HTR-8/SVneo (cell line): Measurements from ENCODE around the gene RIPOR2.

Experiments
- DNase-seq: peaks from one replicate; pipeline ENCODE4 v3.0.0; 2011; ENCODE audit warnings: low spot score, mixed read lengths; ENCODE audit not compliant: insufficient read length
- FAIRE-seq: peaks from 2 replicates; lab custom pipeline; 2011; peaks lifted over from hg19 to GRCh38; lab: Jason Lieb, UNC

Gene RIPOR2

DNA sequence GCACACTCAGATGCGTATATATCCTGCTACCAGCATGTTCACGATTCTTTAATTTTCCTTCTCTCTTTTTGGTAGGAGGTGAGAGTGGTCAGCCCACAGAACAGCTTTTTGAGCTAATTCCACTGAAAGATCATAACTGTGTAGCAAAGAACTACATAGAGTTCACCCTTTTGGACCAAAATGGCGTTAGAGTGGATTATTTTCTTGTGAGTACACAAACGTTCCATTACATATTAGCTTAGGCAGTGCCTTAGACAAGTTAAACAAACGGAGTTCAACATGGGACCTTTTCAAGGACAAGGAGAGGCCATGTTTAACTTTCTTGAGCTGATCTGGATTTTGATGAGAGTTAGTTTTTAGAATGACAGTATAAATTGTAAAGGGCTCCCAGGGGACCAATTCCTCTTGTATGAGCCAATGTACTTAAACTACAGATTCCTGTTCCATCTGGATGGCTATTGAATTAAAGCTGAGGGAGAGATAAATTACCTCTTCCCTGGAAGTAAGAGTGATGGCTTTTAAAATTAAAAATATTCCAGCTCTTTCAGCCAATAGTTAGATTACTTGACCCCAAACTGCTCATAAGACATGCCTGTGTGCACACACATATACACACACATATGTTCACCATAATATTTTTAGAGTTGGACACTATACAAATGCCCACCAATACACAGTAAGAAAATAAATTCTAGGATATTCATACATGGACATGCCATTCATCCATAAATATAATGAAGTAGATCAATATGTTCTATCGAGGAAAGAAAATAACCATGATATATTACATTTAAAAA, 111.4 kb downstream of the RIPOR2 start:
- FAIRE-seq (no peak), DNase-seq (no peak)

GRCh38 chr6:24823185-24823584, 112.6 kb downstream of the RIPOR2 start:
- no peak for DNase-seq
- no peak for FAIRE-seq

DNA sequence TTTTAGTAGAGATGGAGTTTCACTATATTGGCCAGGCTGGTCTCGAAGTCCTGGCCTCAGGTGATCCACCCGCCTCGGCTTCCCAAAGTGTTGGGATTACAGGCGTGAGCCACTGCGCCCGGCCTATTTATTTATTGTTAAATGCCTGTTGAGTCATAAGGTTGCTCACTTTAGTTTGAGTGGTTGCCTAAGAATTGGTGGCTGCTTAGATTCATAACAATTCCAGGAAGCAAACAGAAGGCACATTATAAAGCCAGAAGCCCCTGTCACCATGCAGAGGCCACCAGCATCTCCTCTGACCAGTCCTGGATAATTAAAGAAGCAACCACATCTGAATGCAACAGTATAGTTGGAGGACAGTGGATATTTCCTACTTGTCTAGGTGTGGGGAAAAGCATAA, 113.1 kb downstream of the RIPOR2 start:
- DNase-seq (no peak), FAIRE-seq (no peak)

DNA sequence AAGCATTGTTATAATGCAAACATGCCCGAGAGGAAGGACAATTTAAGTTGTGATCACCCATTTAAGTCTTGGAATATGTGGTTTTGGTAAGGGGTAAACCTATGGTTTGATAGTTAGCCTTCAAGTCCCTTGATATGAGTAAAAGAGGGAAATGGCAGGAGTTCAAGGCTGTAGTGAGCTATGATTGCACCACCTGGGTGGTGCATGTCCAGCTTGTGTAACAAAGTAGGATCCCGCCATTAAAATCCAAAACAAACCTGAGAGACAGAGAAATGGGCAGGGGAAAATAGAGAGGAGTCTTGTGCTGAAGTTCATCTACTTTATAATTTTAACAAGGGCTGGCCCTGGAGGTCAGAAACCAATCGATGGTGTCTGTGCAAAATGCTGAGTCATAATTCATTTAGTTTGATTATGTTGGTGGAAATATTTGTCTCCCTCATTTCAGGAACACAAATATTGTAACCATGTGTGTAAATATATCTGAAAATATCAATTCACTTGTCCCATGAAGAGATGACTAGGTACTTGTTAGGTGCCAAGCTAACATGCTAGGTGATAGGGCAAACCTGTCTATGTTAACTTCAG, 113.8 kb downstream of the RIPOR2 start:
- DNase-seq: no peak
- peak; percentile 9 for FAIRE-seq

GRCh38 chr6:24818346-24818745, 117.4 kb downstream of the RIPOR2 start:
- FAIRE-seq (no peak), DNase-seq (no peak)

- DNase-seq: no peak
- no peak for FAIRE-seq
These were observed 126.0 kb downstream of the RIPOR2 start for GRCh38 chr6:24809728-24810127.

- no peak for FAIRE-seq
- DNase-seq: no peak
These were observed 128.2 kb downstream of the RIPOR2 start for GRCh38 chr6:24807584-24807983.

- FAIRE-seq: no peak
- peak; percentile 34 for DNase-seq
These were observed 133.3 kb downstream of the RIPOR2 start for GRCh38 chr6:24802271-24803059.

DNA sequence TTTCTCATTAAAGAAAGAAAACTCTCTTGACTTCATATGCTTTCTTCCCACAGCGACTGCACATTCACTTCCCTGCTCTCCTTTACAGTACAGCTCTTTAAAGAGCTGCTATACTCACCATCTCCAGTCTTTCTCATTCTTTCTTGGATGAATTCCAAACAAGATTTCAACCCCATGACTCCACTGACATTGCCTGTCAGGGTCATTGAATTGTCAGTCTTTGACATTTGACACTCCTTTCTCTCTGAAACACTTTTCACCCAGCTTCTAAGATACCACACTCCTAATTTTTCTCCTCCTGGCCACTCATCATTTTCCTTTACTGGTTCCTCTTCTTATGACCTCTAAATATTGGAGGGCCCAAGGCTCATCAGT, 136.2 kb downstream of the RIPOR2 start:
- DNase-seq (peak; percentile 42), FAIRE-seq (no peak)

GRCh38 chr6:24798740-24799540, 136.8 kb downstream of the RIPOR2 start, which contains the start of gene ARMH2:
Gene ARMH2 (minus strand): TSS chr6:24798917. CDS start chr6:24798857, 60 bp downstream.
- FAIRE-seq: no peak

DNA sequence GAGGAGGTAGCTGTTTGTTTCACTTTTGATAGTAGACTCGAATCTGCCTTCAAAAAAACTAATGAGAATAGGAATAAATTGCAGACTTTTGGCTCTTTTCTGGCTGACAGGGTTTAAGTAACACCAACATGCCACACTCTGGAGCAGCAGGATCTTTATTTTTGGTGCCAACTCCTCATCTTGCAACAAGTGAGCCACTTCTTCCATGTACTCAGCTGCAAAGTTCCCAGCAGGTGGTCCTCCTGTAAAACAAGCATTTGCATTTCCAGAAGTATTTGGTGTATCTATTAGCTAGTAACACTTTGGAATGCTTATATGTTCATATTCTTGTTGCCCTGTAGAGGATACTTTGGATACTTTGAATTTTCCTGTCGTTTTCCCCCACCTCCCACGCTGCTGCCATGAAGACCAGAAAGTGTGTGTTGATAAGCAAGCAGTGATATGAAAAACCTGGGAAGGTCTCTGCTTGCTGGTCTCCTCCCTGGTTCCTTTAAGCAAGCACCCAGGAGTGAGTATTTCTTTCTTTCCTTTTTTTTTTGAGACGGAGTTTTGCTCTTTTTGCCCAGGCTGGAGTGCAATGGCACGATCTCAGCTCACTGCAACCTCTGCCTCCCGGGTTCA, 138.1 kb downstream of the RIPOR2 start:
- FAIRE-seq (no peak), DNase-seq (no peak)

More at GRCh38 chr6:24798740-24799540, 136.8 kb downstream of the RIPOR2 start, which contains the start of gene ARMH2:
- no peak for DNase-seq

- DNase-seq (no peak), FAIRE-seq (no peak)
These were observed 139.0 kb downstream of the RIPOR2 start for GRCh38 chr6:24796616-24797290.

GRCh38 chr6:24795106-24795505, 140.7 kb downstream of the RIPOR2 start:
- no peak for FAIRE-seq

DNA sequence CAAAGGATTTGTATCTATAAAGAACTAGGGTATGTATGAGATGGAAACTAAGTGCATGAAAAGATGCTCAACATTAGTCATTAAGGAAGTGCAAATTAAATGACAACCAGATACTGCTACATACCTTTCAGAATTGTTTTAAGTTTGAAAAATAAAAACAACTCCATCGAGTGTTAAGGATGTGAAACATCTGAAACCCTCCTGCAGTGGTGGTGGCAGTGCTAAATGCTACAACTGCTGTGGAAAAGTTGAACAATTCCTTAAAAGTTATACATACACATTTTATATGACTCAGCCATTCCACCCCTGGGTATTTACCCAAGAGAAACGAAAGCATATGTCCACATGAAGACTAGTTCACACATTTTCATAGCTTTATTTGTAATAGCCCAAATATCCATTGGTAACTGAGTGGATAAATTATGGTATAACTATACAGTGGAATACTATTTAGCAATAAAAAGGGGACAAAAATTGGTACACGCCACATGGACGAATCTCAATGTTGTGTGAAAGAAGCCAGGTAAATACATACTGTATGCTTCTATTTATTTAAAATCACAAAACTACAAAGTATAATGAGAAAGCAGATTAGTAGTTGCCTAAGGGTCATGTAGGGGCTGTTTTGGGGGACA, 147.6 kb downstream of the RIPOR2 start:
- FAIRE-seq (no peak), DNase-seq (no peak)

More at GRCh38 chr6:24795106-24795505, 140.7 kb downstream of the RIPOR2 start:
- no peak for DNase-seq

DNA sequence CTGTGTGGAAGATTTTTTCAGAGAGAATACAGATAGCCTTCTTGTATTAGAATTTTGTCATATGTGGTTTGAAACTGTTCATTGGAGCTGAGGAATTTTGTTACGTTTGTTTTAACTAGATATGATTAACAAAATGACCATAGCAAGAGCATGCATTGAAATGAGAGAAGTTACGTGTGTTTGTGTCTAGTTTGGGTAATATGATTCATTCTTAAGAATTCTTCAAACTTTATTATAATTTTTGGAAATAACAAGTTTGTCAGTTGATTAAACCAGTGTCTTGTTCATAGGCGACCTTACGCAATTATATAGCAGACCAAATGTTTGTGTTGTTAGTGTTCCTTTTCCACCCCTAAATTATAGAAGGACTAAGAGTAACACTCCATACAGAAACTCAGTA, 155.6 kb downstream of the RIPOR2 start:
- no peak for FAIRE-seq

DNA sequence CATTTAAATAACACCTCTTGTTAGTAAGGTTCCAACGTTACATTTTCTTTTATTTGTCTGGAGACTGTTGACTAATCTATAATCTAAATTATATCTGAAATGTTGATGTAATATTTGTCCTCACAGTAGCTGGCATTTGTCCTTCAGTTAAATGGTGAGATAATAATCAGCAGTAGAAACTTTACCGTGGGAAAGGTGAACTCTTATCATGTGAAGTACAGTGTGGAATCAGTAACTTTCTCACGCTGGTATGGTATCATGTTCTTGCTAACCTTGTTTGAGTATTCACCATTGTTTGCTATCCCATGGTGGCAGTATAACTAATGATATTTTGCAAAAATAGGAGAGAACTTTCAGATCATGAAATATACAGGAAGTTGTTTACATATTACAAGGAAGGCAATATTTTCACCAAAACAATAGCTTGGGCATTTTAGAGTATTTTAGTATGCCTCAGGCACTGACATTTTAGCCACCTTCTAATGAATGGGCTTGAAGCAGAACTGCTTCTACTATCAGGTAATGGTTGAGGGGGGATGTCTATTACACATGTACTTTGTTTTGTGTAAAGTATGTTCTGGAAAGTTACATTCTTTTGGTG, 156.2 kb downstream of the RIPOR2 start:
- FAIRE-seq: no peak
- no peak for DNase-seq

More for the DNA sequence above, 155.6 kb downstream of the RIPOR2 start:
- DNase-seq: no peak

GRCh38 chr6:24778878-24779277, 156.9 kb downstream of the RIPOR2 start:
- DNase-seq: no peak
- FAIRE-seq: no peak

- no peak for DNase-seq
- no peak for FAIRE-seq
These were observed 157.6 kb downstream of the RIPOR2 start for GRCh38 chr6:24778121-24778520.
